Measurements from ENCODE around the gene RWDD3. TPM values are rescaled to one million over a fixed set of nuclear protein-coding genes. Genes with fewer than 3 reads are reported as not detected.

Gene RWDD3
- total RNA-seq, 1 donor from 2014 or later = 19.8 TPM

DNA sequence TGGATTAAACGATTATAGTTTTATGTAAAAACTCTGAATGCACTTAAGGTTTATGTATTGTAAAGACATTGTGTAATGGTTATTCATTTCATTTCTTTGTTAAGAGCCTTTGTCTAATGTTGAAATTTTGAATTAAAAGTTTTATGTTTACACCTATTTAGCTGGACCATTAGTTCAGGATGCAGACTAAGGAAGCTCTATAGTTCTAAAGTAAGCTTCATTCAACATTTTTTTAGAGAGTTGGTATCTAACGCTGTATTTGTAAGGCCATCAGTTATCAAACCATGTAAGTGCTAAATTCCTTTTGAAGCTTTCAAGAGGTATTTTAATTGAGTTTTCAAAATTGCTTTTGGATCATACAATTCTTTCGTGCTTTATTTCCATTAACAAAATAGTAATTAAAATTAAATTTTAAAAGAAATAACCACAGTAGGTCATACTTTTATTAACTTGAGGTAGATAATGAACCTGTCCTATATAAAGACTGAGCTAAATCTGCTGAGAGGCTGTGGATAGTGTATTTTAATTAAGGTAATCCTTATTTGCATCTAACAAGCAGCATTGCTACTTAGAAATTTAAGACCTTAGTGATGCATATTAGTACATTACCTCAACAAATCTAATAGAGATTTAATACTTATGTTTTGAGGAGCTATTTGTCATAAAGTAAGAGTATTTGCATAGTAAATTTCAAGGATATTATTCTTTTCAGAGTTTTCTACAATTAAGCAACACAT lies 47.9 kb downstream of the RWDD3 start:
- Mint-ChIP-seq H3K36me3 (no peaks in the 10 kb centered on the region), H3K27me3 (no peaks in the 10 kb centered on the region), H3K27ac (no peak overlapping the region), H3K4me1 (ENCODE audit: unreplicated experiment) (peaks cover 5% of the 10 kb centered on the region), H3K4me3 (no peak overlapping the region), H3K9me3 (no peaks in the 10 kb centered on the region)
- TF ChIP-seq, protein P1, sequence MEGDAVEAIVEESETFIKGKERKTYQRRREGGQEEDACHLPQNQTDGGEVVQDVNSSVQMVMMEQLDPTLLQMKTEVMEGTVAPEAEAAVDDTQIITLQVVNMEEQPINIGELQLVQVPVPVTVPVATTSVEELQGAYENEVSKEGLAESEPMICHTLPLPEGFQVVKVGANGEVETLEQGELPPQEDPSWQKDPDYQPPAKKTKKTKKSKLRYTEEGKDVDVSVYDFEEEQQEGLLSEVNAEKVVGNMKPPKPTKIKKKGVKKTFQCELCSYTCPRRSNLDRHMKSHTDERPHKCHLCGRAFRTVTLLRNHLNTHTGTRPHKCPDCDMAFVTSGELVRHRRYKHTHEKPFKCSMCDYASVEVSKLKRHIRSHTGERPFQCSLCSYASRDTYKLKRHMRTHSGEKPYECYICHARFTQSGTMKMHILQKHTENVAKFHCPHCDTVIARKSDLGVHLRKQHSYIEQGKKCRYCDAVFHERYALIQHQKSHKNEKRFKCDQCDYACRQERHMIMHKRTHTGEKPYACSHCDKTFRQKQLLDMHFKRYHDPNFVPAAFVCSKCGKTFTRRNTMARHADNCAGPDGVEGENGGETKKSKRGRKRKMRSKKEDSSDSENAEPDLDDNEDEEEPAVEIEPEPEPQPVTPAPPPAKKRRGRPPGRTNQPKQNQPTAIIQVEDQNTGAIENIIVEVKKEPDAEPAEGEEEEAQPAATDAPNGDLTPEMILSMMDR (conservative IDR thresholded peaks at IDR 0.05) = no peak
- DNase-seq (ENCODE audit: extremely low spot score, unreplicated experiment) = no peak

DNA sequence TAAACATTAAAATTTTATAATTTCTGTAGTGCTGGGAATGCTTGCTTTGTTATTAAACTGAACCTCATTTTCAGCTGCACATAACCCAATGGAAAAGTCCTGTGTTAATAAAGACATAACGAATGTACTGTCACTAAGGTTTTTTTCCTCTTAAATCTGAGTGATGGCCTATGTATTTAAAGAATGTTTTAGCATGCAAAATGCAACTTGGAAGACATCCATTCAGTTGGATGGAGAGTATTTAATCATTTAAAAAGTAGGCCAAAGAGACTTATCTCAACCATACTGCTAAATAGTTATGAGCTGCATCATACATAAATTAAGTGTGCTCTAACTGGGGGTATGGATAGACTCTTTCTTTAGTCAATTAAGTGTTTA lies 48.5 kb downstream of the RWDD3 start:
- DNase-seq (ENCODE audit: extremely low spot score, unreplicated experiment) = no peak
- Mint-ChIP-seq H3K27me3 (no peaks in the 10 kb centered on the region), H3K4me1 (ENCODE audit: unreplicated experiment) (peaks cover 5% of the 10 kb centered on the region), H3K36me3 (no peaks in the 10 kb centered on the region), H3K9me3 (no peaks in the 10 kb centered on the region), H3K4me3 (no peak overlapping the region), H3K27ac (no peak overlapping the region)
- TF ChIP-seq, protein P1 (conservative IDR thresholded peaks at IDR 0.05) = no peak

DNA sequence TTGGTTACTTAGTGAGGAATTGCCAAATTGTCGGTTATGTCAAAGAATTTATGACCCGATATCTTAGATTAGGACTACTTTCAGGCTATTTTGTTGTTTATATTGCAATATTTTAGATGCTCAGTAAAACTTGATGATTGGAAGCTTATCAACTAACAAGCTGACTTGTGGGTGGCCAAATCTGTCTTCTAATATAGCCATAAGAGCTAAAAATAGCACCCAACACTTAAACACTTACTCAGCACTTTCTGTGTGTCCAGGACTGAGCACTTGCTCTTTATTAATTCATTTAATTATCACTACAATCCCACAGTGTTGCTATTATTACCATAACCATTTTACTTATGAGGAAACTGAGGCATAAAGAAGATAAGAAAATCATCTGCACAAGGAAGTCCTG lies 50.4 kb downstream of the RWDD3 start:
- H3K9me3 Mint-ChIP-seq = no peaks in the 10 kb centered on the region
- H3K27me3 Mint-ChIP-seq = no peaks in the 10 kb centered on the region
- peaks cover 5% of the 10 kb centered on the region for H3K4me1 Mint-ChIP-seq (ENCODE audit: unreplicated experiment)
- DNase-seq (ENCODE audit: extremely low spot score, unreplicated experiment) = no peak
- H3K36me3 Mint-ChIP-seq = no peaks in the 10 kb centered on the region
- no peak overlapping the region for H3K4me3 Mint-ChIP-seq
- TF ChIP-seq, protein P1 (conservative IDR thresholded peaks at IDR 0.05) = no peak
- no peak overlapping the region for H3K27ac Mint-ChIP-seq

DNA sequence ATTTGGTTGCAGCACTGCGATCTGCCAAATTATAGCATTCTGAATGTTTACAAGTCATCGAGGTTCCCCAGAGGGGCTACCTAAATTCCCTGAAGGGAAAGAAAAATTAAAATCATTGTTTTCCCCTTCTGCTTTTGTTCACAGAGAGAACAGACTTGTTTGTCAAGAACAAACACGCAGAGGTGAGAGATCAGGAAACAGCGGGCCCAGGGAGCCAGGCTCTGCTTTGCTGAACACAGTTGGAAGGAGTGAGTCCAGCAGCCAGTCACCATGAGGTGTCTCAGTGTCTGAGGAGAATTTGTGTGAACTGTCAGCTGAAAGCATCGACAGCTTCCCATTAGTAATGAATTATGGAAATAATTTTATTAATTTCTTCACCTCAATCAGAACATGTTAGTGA lies 52.5 kb downstream of the RWDD3 start:
- TF ChIP-seq, protein P1 (conservative IDR thresholded peaks at IDR 0.05) = no peak
- Mint-ChIP-seq H3K36me3 (no peaks in the 10 kb centered on the region), H3K27ac (no peak overlapping the region), H3K9me3 (no peaks in the 10 kb centered on the region), H3K4me3 (no peak overlapping the region), H3K4me1 (ENCODE audit: unreplicated experiment) (peaks cover 5% of the 10 kb centered on the region), H3K27me3 (no peaks in the 10 kb centered on the region)
- DNase-seq (ENCODE audit: extremely low spot score, unreplicated experiment) = no peak

DNA sequence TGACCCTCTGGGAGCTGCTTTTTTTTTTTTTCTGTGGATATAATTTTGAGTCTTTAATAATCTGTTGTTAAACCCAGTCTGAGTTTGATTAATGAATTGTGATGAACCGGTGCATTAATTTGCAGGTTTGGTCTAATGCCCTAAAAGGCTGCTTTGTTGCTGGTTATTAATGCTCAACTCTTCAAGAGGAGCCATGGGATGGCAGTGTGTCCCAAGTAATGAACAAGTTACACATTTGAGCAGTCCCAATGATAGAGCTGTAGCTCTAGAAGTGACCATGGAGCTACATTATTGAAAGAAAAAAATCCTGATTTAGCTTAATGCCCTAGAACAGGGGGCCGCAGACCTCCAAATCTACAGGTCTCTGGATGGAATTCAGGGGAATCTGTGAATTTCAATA lies 53.1 kb downstream of the RWDD3 start:
- H3K9me3 Mint-ChIP-seq = no peaks in the 10 kb centered on the region

More for the DNA sequence above, 53.1 kb downstream of the RWDD3 start:
- H3K27me3 Mint-ChIP-seq = no peaks in the 10 kb centered on the region
- peaks cover 5% of the 10 kb centered on the region for H3K4me1 Mint-ChIP-seq (ENCODE audit: unreplicated experiment)
- no peak for DNase-seq (ENCODE audit: extremely low spot score, unreplicated experiment)
- no peak overlapping the region for H3K27ac Mint-ChIP-seq
- H3K4me3 Mint-ChIP-seq = no peak overlapping the region
- H3K36me3 Mint-ChIP-seq = no peaks in the 10 kb centered on the region
- TF ChIP-seq, protein P1 (conservative IDR thresholded peaks at IDR 0.05) = peak; percentile 53

Measured in type B pancreatic cell (in vitro differentiated cells).